Measurements from ENCODE around the gene PROSER2. TPM values are rescaled to one million over a fixed set of nuclear protein-coding genes. Genes with fewer than 3 reads are reported as not detected.

The PROSER2 gene
- total and polyA plus RNA-seq, 2 of the 13 experiments (the other 11 are each of a cell fraction or from before 2014, with no cell fraction given) = 6.9 to 7.7 TPM

DNA sequence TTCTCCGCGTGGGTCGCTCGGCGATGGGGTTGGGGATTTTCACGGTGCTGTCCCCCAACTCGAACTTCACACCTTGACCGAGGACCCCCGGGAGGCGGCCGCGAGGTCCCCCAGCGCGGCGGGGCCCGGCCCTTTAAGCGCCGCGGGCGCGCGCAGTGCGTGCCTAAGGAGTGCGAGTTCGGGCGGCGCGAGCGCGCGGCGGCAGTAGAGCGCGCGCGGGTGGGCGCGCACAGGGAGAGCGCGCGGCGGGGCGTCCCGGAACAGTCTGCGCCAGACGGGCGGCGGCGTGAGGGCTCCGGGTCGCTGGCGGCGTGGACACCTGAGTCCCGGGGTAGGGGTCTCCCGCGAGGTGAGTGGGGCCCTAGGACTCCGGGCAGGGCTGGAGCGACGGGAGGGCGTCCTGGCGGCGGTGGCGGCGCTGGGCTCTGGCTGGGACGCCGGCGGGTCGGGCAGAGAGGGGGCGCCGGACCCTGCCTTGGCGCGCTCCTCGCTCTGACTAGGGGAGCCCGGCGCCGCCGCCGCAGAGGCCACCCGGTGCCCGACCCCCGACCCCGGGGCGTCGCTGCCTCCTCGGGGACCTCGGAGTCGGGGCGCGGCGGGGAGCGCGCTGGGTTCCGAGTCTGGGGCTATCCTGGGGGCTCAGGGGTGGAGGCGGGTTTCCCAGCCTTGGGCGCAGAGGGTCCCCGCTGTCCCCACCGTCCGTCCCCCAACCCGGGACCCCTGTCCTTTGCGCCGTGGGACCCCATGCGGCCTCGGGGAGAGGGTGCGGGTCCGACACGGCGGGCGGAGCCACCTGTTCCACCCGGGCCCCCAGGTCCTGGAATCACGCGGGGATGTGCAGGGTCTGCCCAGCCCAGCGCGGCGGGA lies at the start of gene PROSER2 (continued):
- TF ChIP-seq, protein P1, sequence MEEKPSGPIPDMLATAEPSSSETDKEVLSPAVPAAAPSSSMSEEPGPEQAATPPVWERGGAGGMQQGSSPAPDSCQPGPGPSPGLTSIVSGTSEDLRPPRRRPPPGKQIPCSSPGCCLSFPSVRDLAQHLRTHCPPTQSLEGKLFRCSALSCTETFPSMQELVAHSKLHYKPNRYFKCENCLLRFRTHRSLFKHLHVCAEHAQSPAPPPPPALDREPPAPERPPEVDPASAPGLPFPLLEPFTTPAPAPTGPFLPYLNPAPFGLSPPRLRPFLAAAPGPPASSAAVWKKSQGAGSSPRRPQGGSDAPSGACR (CRISPR knock-in tag; IDR thresholded peaks at IDR 0.05) = no peak
- TF ChIP-seq MED1 (CRISPR knock-in tag; IDR thresholded peaks at IDR 0.05) (0 out of 2 replicates have a peak, but pooled peaks have one; percentile 12), GTF3A (CRISPR knock-in tag; conservative IDR thresholded peaks at IDR 0.05) (no peak), ZNF326 (CRISPR knock-in tag; IDR thresholded peaks at IDR 0.05; ENCODE audit: borderline replicate concordance) (no peak), PHF8 (CRISPR knock-in tag; IDR thresholded peaks at IDR 0.05) (peak; percentile 69), ZBTB1 (CRISPR knock-in tag; IDR thresholded peaks at IDR 0.05; ENCODE audit: borderline replicate concordance) (no peak), REL (CRISPR knock-in tag; conservative IDR thresholded peaks at IDR 0.05) (no peak), PREB (CRISPR knock-in tag; IDR thresholded peaks at IDR 0.05) (no peak), CBFB (CRISPR knock-in tag; IDR thresholded peaks at IDR 0.05) (no peak), RARG (CRISPR knock-in tag; IDR thresholded peaks at IDR 0.05; ENCODE audit: low read depth) (no peak), KDM6A (CRISPR knock-in tag; IDR thresholded peaks at IDR 0.05; ENCODE audit: low read depth) (no peak), ZKSCAN8 (CRISPR knock-in tag; IDR thresholded peaks at IDR 0.05; ENCODE audit: borderline replicate concordance) (no peak), MTF1 (CRISPR knock-in tag; IDR thresholded peaks at IDR 0.05) (no peak), NR2F2 (IDR thresholded peaks at IDR 0.05; ENCODE audit: borderline replicate concordance, low read depth) (no peak), NCOA2 (CRISPR knock-in tag; IDR thresholded peaks at IDR 0.05) (no peak), ERF (CRISPR knock-in tag; IDR thresholded peaks at IDR 0.05) (peak; percentile 47; the same call in 1 of the 2 replicates), NCOA1 (CRISPR knock-in tag; IDR thresholded peaks at IDR 0.05) (no peak), ZNF207 (IDR thresholded peaks at IDR 0.05; ENCODE audit: borderline replicate concordance) (no peak), ZFP91 (CRISPR knock-in tag; IDR thresholded peaks at IDR 0.05; ENCODE audit: borderline replicate concordance) (peak; percentile 99), ZNF264 (CRISPR knock-in tag; IDR thresholded peaks at IDR 0.05) (no peak), HOXA9 (CRISPR knock-in tag; IDR thresholded peaks at IDR 0.05; ENCODE audit: borderline replicate concordance) (no peak), SYNCRIP (IDR thresholded peaks at IDR 0.05; ENCODE audit: insufficient read depth, low read depth, low read length) (no peak)
- TF ChIP-seq, protein P2, sequence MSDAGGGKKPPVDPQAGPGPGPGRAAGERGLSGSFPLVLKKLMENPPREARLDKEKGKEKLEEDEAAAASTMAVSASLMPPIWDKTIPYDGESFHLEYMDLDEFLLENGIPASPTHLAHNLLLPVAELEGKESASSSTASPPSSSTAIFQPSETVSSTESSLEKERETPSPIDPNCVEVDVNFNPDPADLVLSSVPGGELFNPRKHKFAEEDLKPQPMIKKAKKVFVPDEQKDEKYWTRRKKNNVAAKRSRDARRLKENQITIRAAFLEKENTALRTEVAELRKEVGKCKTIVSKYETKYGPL (CRISPR knock-in tag; IDR thresholded peaks at IDR 0.05) = no peak
- TF ChIP-seq, protein P3, sequence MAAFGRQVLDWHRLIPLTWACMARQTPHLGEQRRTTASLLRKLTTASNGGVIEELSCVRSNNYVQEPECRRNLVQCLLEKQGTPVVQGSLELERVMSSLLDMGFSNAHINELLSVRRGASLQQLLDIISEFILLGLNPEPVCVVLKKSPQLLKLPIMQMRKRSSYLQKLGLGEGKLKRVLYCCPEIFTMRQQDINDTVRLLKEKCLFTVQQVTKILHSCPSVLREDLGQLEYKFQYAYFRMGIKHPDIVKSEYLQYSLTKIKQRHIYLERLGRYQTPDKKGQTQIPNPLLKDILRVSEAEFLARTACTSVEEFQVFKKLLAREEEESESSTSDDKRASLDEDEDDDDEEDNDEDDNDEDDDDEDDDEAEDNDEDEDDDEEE (CRISPR knock-in tag; IDR thresholded peaks at IDR 0.05) = no peak
- TF ChIP-seq, protein P4, sequence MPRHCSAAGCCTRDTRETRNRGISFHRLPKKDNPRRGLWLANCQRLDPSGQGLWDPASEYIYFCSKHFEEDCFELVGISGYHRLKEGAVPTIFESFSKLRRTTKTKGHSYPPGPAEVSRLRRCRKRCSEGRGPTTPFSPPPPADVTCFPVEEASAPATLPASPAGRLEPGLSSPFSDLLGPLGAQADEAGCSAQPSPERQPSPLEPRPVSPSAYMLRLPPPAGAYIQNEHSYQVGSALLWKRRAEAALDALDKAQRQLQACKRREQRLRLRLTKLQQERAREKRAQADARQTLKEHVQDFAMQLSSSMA (CRISPR knock-in tag; IDR thresholded peaks at IDR 0.05) = 0 out of 2 replicates have a peak, but pooled peaks have one; percentile 62

Data from HepG2 (cell line).